K562 (cell line): ENCODE measurements around the gene NET1. TPM values are rescaled to one million over a fixed set of nuclear protein-coding genes. Genes with fewer than 3 reads are reported as not detected.

Experiments used
- ATAC-seq: fragments of 200-7000 bp; cut with Tn5 transposase; 3 replicates; pipeline ENCODE4 v1.9.1; 2020; ENCODE audit warnings: moderate library complexity
- BruUV-seq: library from RNA; stranded (reverse); fragments of 400-500 nt; replicated peaks from 2 replicates; lab custom pipeline; 2021; lab: Mats Ljungman, UMichigan
- CTCF ChIA-PET: fragments of 300-600 bp; formaldehyde crosslinking; extraction: SDS; loops from one replicate; lab custom pipeline; 2021; ENCODE audit warnings: low intra/inter-chr PET ratio; lab: Yijun Ruan, JAX
- POLR2A ChIA-PET: fragments of 300-600, 350-650 bp; sonication (Branson Sonifier 250); formaldehyde crosslinking; extraction: SDS; loops from one replicate; lab custom pipeline; 2021; ENCODE audit warnings: antibody characterized with exemption, inconsistent platforms; lab: Yijun Ruan, JAX
- DNase-seq, 4 experiments: peaks; one replicate each; pipeline versions ENCODE4 v3.0.0 to v3.0.0-alpha.2; 2011 to 2018; ENCODE audit warnings: low spot score in 3 of 4, mixed read lengths in 3 of 4; ENCODE audit errors: extremely low read depth in 1 of 4
- FAIRE-seq: peaks from 2 replicates; lab custom pipeline; 2011; peaks lifted over from hg19 to GRCh38; lab: Jason Lieb, UNC
- H2AFZ ChIP-seq: 2 replicates; pipeline ENCODE4 v1.6.0; 2011; ENCODE audit warnings: low read depth, low read length, control low read depth, inconsistent platforms
- H3K27ac ChIP-seq: fragments of 200-600 bp; 3 replicates; pipeline ENCODE4 v1.8.0; 2011; ENCODE audit warnings: low read depth, mild to moderate bottlenecking, control low read depth, inconsistent platforms, low read length, moderate library complexity, mixed read lengths; ENCODE audit errors: extremely low read depth
- H3K27me3 ChIP-seq, 2 experiments: fragments of 300-600 bp in 1 of 2; 2 replicates in 1 of 2; 3 replicates in 1 of 2; pipeline versions ENCODE4 v1.6.0 to v1.8.0; 2011; ENCODE audit warnings: inconsistent platforms in 2 of 2, low read length in 2 of 2, mild to moderate bottlenecking in 1 of 2, mixed read lengths in 1 of 2, moderate library complexity in 1 of 2; ENCODE audit not compliant: control insufficient read depth in 2 of 2, insufficient read depth in 2 of 2
- H3K36me3 ChIP-seq: fragments of 300-600 bp; 3 replicates; pipeline ENCODE4 v1.8.0; 2011; ENCODE audit warnings: mild to moderate bottlenecking, low read length, inconsistent platforms; ENCODE audit not compliant: control insufficient read depth, insufficient read depth
- H3K4me1 ChIP-seq, 2 experiments: fragments of 200-600 bp in 1 of 2; replicated peaks in 1 of 2; 2 replicates in 1 of 2; 3 replicates in 1 of 2; pipeline versions ENCODE4 v1.5.1 to v1.8.0; 2011; ENCODE audit warnings: inconsistent platforms in 2 of 2, low read length in 2 of 2, mild to moderate bottlenecking in 1 of 2, mixed read lengths in 1 of 2, moderate library complexity in 1 of 2; ENCODE audit not compliant: control insufficient read depth in 2 of 2, insufficient read depth in 2 of 2
- H3K4me2 ChIP-seq: 2 replicates; pipeline ENCODE4 v1.6.1; 2011; ENCODE audit warnings: low read length, control low read depth, inconsistent platforms, mixed read lengths; ENCODE audit not compliant: insufficient read depth
- H3K4me3 ChIP-seq: fragments of 200-600 bp; sonication (generic), shearing (Covaris generic); 2 replicates; pipeline ENCODE4 v1.5.1; 2016; ENCODE audit warnings: control low read depth, inconsistent platforms
- H3K79me2 ChIP-seq: fragments of 200-600 bp; 3 replicates; pipeline ENCODE4 v1.8.0; 2011; ENCODE audit warnings: low read length, inconsistent platforms; ENCODE audit not compliant: control insufficient read depth, insufficient read depth
- H3K9ac ChIP-seq, 2 experiments: 2 replicates each; pipeline versions ENCODE4 v1.6.0 to v1.6.1; 2011; ENCODE audit warnings: low read depth in 2 of 2, low read length in 2 of 2, control low read depth in 1 of 2, inconsistent platforms in 1 of 2, mild to moderate bottlenecking in 1 of 2, mixed read lengths in 1 of 2; ENCODE audit not compliant: insufficient read depth in 1 of 2
- H3K9me1 ChIP-seq: one replicate; pipeline ENCODE4 v1.6.0; 2011; ENCODE audit warnings: inconsistent platforms, mild to moderate bottlenecking, low read length, moderate library complexity; ENCODE audit not compliant: control insufficient read depth, insufficient read depth
- H3K9me3 ChIP-seq: replicated peaks from 2 replicates; pipeline ENCODE4 v1.5.1; 2011; ENCODE audit warnings: low read depth, low read length, inconsistent platforms; ENCODE audit not compliant: control insufficient read depth, insufficient read depth
- H4K20me1 ChIP-seq: replicated peaks from 2 replicates; pipeline ENCODE4 v1.6.1; 2011; ENCODE audit warnings: low read length, inconsistent platforms, mixed read lengths; ENCODE audit not compliant: control insufficient read depth, insufficient read depth
- FOXK2 ChIP-seq, 2 experiments: fragments of 450-650 bp; IDR thresholded peaks in 1 of 2; conservative IDR thresholded peaks in 1 of 2; 2 replicates each; pipeline ENCODE4 v1.6.1; 2016; ENCODE audit warnings: low read depth in 2 of 2, mild to moderate bottlenecking in 1 of 2
- MIER1 ChIP-seq: fragments of 450-650 bp; IDR thresholded peaks from 2 replicates; pipeline ENCODE4 v1.6.1; 2016; ENCODE audit warnings: antibody characterized with exemption, mild to moderate bottlenecking, low read depth
- MXI1 ChIP-seq: IDR thresholded peaks from 2 replicates; pipeline ENCODE4 v1.6.1; 2011; ENCODE audit warnings: low read depth, mild to moderate bottlenecking, improper control_type of control experiment, low read length
- NFYB ChIP-seq: IDR thresholded peaks from 2 replicates; pipeline ENCODE4 v1.6.1; 2011; ENCODE audit warnings: mild to moderate bottlenecking, moderate library complexity; ENCODE audit not compliant: insufficient read length; ENCODE audit errors: extremely low read depth
- TBL1XR1 ChIP-seq, 2 experiments: IDR thresholded peaks; 2 replicates each; pipeline ENCODE4 v1.6.1; 2012; ENCODE audit warnings: improper control_type of control experiment in 2 of 2, low read length in 2 of 2, mild to moderate bottlenecking in 1 of 2
- WGBS: fragments of 100-300 bp; shearing (Covaris generic); methylation state at CpG from one replicate; pipeline ENCODE4 v1.1.6; 2016; ENCODE audit warnings: low coverage, mixed read lengths; ENCODE audit not compliant: insufficient coverage; ENCODE audit errors: missing lambda C conversion rate; 5-methylcytosine and 5-hydroxymethylcytosine counted together
- in situ Hi-C: fragments of 300-500 bp; cut with MboI; formaldehyde crosslinking; loops from 4 replicates; pipeline ENCODE4 v1.15.0; 2018; ENCODE audit warnings: inconsistent platforms, mixed read lengths
- intact Hi-C: fragments of 100-400 bp; cut with micrococcal nuclease; formaldehyde crosslinking; loops from 2 replicates; pipeline ENCODE4 v1.14.2; 2022
- polyA plus RNA-seq, 8 experiments: library from polyadenylated mRNA; depleted of rRNA in 4 of 8; stranded (reverse) in 5 of 8; unstranded in 3 of 8; fragments of >200 nt; fragmentation: Nextera tagmentation in 2 of 8; fragmentation: Illumina TruSeq in 1 of 8; extraction: Ambion mirVana in 2 of 8; extraction: Trizol in 1 of 8; gene quantifications; 2 replicates each; pipeline versions ENCODE4 v1.2.1 to v1.2.3, GENCODE V29; 2011 to 2014; ENCODE audit warnings: inconsistent platforms in 1 of 8, missing spikeins in 1 of 8
- total RNA-seq, 7 experiments: library from RNA; depleted of rRNA in 6 of 7; stranded (reverse); fragments of >200 nt in 6 of 7; fragmentation: Illumina TruSeq in 2 of 7; extraction: Trizol in 2 of 7; gene quantifications; 2 replicates each; pipeline versions ENCODE4 v1.2.1 to v1.2.3, GENCODE V29; 2011 to 2021; ENCODE audit warnings: low replicate concordance in 1 of 7
- TF ChIP-seq, protein P1 (sequence below): fragments of 250-450 bp; sonication (Bioruptor Pico); IDR thresholded peaks from 2 replicates; pipeline ENCODE4 v1.4.0; 2020; ENCODE audit warnings: mild to moderate bottlenecking, moderate library complexity, borderline replicate concordance
- TF ChIP-seq, protein P2 (sequence below), 2 experiments: fragments of 450-650 bp; conservative IDR thresholded peaks; 2 replicates each; pipeline ENCODE4 v1.6.1; 2017; ENCODE audit warnings: mild to moderate bottlenecking in 2 of 2, moderate library complexity in 2 of 2
- TF ChIP-seq, protein P3 (sequence below): sonication (generic); formaldehyde crosslinking; IDR thresholded peaks from 2 replicates; pipeline ENCODE4 v1.8.1; 2022; ENCODE audit warnings: missing genetic modification reagents

The NET1 gene
- total and polyA plus RNA-seq, 9 of the 15 experiments (the other 6 are each of a cell fraction or from before 2014, with no cell fraction given): 47.4 to 258 (median 106) TPM

DNA sequence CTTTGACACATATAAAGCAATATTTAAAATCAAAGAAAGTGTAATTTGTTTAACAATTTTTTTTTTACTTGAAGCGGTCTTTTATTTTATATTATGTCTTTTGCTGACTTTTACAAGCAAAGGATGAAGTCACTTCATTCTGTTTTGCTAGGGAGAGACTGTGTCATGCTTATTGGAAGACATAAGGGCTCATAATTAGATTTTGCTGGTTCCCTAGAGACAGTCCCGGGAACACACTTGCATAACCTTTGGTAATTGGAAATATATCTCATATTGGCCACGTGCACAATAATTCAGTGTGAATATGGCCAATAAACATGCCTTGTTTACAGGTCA lies 448 bp upstream of the NET1 start:
- no peak; the same call in 2 of the 3 replicates for ATAC-seq
- ChIA-PET POLR2A (no interaction called here), CTCF (no interaction called here)
- H3K4me1 ChIP-seq: peaks cover 5 to 9% of the 10 kb centered on the region in 2 experiments; a peak in 4 of 5 replicates
- 9% methylated on average over 3 of the region's 3 CpGs for WGBS
- H3K9ac ChIP-seq: peak overlapping the region in 1 of 2 experiments; percentile 80; a peak in 2 of 4 replicates
- DNase-seq: no peak
- TF ChIP-seq, protein P1, sequence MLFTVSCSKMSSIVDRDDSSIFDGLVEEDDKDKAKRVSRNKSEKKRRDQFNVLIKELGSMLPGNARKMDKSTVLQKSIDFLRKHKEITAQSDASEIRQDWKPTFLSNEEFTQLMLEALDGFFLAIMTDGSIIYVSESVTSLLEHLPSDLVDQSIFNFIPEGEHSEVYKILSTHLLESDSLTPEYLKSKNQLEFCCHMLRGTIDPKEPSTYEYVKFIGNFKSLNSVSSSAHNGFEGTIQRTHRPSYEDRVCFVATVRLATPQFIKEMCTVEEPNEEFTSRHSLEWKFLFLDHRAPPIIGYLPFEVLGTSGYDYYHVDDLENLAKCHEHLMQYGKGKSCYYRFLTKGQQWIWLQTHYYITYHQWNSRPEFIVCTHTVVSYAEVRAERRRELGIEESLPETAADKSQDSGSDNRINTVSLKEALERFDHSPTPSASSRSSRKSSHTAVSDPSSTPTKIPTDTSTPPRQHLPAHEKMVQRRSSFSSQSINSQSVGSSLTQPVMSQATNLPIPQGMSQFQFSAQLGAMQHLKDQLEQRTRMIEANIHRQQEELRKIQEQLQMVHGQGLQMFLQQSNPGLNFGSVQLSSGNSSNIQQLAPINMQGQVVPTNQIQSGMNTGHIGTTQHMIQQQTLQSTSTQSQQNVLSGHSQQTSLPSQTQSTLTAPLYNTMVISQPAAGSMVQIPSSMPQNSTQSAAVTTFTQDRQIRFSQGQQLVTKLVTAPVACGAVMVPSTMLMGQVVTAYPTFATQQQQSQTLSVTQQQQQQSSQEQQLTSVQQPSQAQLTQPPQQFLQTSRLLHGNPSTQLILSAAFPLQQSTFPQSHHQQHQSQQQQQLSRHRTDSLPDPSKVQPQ (CRISPR knock-in tag): no peak
- TF ChIP-seq MIER1 (0 out of 2 replicates have a peak, but pooled peaks have one; percentile 31), TBL1XR1 (IDR thresholded peaks at IDR 0.05; ENCODE audit: low read length in 2 of 2) (no peak), FOXK2 (conservative IDR thresholded peaks at IDR 0.05 in 1 of 2, IDR thresholded peaks at IDR 0.05 in 1 of 2; ENCODE audit: low read depth in 2 of 2) (peak in 1 of 2 experiments; percentile 88; a peak in 3 of 4 replicates), MXI1 (no peak), NFYB (no peak)
- TF ChIP-seq, protein P2, sequence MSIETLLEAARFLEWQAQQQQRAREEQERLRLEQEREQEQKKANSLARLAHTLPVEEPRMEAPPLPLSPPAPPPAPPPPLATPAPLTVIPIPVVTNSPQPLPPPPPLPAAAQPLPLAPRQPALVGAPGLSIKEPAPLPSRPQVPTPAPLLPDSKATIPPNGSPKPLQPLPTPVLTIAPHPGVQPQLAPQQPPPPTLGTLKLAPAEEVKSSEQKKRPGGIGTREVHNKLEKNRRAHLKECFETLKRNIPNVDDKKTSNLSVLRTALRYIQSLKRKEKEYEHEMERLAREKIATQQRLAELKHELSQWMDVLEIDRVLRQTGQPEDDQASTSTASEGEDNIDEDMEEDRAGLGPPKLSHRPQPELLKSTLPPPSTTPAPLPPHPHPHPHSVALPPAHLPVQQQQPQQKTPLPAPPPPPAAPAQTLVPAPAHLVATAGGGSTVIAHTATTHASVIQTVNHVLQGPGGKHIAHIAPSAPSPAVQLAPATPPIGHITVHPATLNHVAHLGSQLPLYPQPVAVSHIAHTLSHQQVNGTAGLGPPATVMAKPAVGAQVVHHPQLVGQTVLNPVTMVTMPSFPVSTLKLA (conservative IDR thresholded peaks at IDR 0.05): 0 out of 4 replicates have a peak, but pooled peaks of 1 of the 2 experiments have one; percentile 7
- TF ChIP-seq, protein P3, sequence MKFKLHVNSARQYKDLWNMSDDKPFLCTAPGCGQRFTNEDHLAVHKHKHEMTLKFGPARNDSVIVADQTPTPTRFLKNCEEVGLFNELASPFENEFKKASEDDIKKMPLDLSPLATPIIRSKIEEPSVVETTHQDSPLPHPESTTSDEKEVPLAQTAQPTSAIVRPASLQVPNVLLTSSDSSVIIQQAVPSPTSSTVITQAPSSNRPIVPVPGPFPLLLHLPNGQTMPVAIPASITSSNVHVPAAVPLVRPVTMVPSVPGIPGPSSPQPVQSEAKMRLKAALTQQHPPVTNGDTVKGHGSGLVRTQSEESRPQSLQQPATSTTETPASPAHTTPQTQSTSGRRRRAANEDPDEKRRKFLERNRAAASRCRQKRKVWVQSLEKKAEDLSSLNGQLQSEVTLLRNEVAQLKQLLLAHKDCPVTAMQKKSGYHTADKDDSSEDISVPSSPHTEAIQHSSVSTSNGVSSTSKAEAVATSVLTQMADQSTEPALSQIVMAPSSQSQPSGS (CRISPR knock-in tag): no peak
- peaks cover 21% of the 10 kb centered on the region; the same call in 2 of the 3 replicates for H3K36me3 ChIP-seq
- H3K79me2 ChIP-seq: peaks cover 49% of the 10 kb centered on the region
- no peaks in the 10 kb centered on the region for H3K27me3 ChIP-seq
- H2AFZ ChIP-seq: peak overlapping the region; percentile 99
- peak overlapping the region; percentile 78 for H3K4me2 ChIP-seq
- no TSS peak for BruUV-seq
- intact Hi-C loops: no loop called here
- FAIRE-seq: no peak
- in situ Hi-C loops: no loop called here
- no peaks in the 10 kb centered on the region; the same call in none of the 2 replicates for H3K9me3 ChIP-seq
- H3K27ac ChIP-seq: peak overlapping the region; percentile 88
- peak overlapping the region; percentile 87 for H3K4me3 ChIP-seq
- H3K9me1 ChIP-seq: no peaks in the 10 kb centered on the region
- H4K20me1 ChIP-seq: no peaks in the 10 kb centered on the region; the same call in 1 of the 2 replicates
